CD14-positive monocyte (primary cell): Measurements from ENCODE around the gene TBC1D10A. TPM values are rescaled to one million over a fixed set of nuclear protein-coding genes. Genes with fewer than 3 reads are reported as not detected.
A peak's percentile ranks its signal among the peaks of the same experiment; 100 is the strongest.

Source experiments
- DNase-seq, 3 donors: peaks; one replicate each; pipeline ENCODE4 v3.0.0-alpha.2; 2011 to 2022
- H2AFZ ChIP-seq: 2 replicates; pipeline ENCODE4 v1.6.0; 2012; ENCODE audit warnings: mild to moderate bottlenecking, low read depth, low read length, inconsistent platforms; ENCODE audit not compliant: insufficient read depth, poor library complexity, severe bottlenecking
- H3K27ac ChIP-seq, 2 donors: 1 replicate in 1 of 2; 2 replicates in 1 of 2; pipeline ENCODE4 v1.5.1; 2012 to 2013; ENCODE audit warnings: low read length in 2 of 2, control low read depth in 1 of 2, inconsistent platforms in 1 of 2, low read depth in 1 of 2, mild to moderate bottlenecking in 1 of 2
- H3K27me3 ChIP-seq, 2 donors: one replicate each; pipeline versions ENCODE4 v1.6.0 to v1.6.1; 2011 to 2013; ENCODE audit warnings: low read length in 2 of 2; ENCODE audit not compliant: control insufficient read depth in 2 of 2, insufficient read depth in 2 of 2
- H3K36me3 ChIP-seq, 2 donors: replicated peaks in 1 of 2; 1 replicate in 1 of 2; 2 replicates in 1 of 2; pipeline versions ENCODE4 v1.5.1 to v1.6.1; 2012 to 2013; ENCODE audit warnings: low read length in 2 of 2, control low read depth in 1 of 2, inconsistent platforms in 1 of 2, mild to moderate bottlenecking in 1 of 2; ENCODE audit not compliant: insufficient read depth in 2 of 2, control insufficient read depth in 1 of 2
- H3K4me1 ChIP-seq, 2 donors: 1 replicate in 1 of 2; 2 replicates in 1 of 2; pipeline versions ENCODE4 v1.5.1 to v1.6.1; 2012 to 2013; ENCODE audit warnings: low read length in 2 of 2, control low read depth in 1 of 2, inconsistent platforms in 1 of 2, mild to moderate bottlenecking in 1 of 2, moderate library complexity in 1 of 2; ENCODE audit not compliant: insufficient read depth in 2 of 2, control insufficient read depth in 1 of 2
- H3K4me2 ChIP-seq: replicated peaks from 2 replicates; pipeline ENCODE3; 2012; ENCODE audit warnings: low read length, moderate library complexity, mild to moderate bottlenecking; ENCODE audit not compliant: poor library complexity, severe bottlenecking; ENCODE audit errors: extremely low read depth
- H3K4me3 ChIP-seq, 3 experiments: fragments of 200-600 bp in 1 of 3; sonication (generic) in 1 of 3; replicated peaks in 1 of 3; 1 replicate in 2 of 3; 2 replicates in 1 of 3; pipeline ENCODE4 v1.5.1; 2011 to 2013; ENCODE audit warnings: low read length in 3 of 3, mild to moderate bottlenecking in 3 of 3, control low read depth in 2 of 3, low read depth in 2 of 3, inconsistent platforms in 1 of 3, moderate library complexity in 1 of 3
- H3K79me2 ChIP-seq: 2 replicates; pipeline ENCODE4 v1.6.0; 2012; ENCODE audit warnings: mild to moderate bottlenecking, control low read depth, inconsistent platforms, low read length, moderate library complexity; ENCODE audit not compliant: insufficient read depth
- H3K9ac ChIP-seq: 2 replicates; pipeline ENCODE4 v1.6.0; 2017; ENCODE audit warnings: low read length, mild to moderate bottlenecking; ENCODE audit not compliant: insufficient read depth, poor library complexity, severe bottlenecking
- H3K9me3 ChIP-seq, 2 donors: replicated peaks in 1 of 2; 1 replicate in 1 of 2; 2 replicates in 1 of 2; pipeline versions ENCODE4 v1.5.1 to v1.6.1; 2012 to 2013; ENCODE audit warnings: low read length in 2 of 2, control low read depth in 1 of 2; ENCODE audit not compliant: control insufficient read depth in 1 of 2, insufficient read depth in 1 of 2
- H4K20me1 ChIP-seq: 2 replicates; pipeline ENCODE4 v1.6.0; 2012; ENCODE audit warnings: mild to moderate bottlenecking, low read length, control low read depth, moderate library complexity; ENCODE audit not compliant: insufficient read depth
- H3K27ac Mint-ChIP-seq, 7 donors: one replicate each; pipeline ENCODE4 v1.8.0; 2020; ENCODE audit warnings: mild to moderate bottlenecking in 7 of 7, mixed read lengths in 7 of 7, moderate library complexity in 6 of 7, inconsistent platforms in 2 of 7
- H3K27me3 Mint-ChIP-seq, 3 donors: one replicate each; pipeline ENCODE4 v1.8.0; 2021 to 2022; ENCODE audit warnings: low read depth in 3 of 3, mild to moderate bottlenecking in 3 of 3, mixed read lengths in 3 of 3, moderate library complexity in 3 of 3, inconsistent platforms in 1 of 3
- H3K36me3 Mint-ChIP-seq, 2 donors: one replicate each; pipeline ENCODE4 v1.8.0; 2020; ENCODE audit warnings: mixed read lengths in 2 of 2, inconsistent platforms in 1 of 2, mild to moderate bottlenecking in 1 of 2
- H3K4me1 Mint-ChIP-seq: one replicate; pipeline ENCODE4 v1.8.0; 2020; ENCODE audit warnings: mild to moderate bottlenecking, mixed read lengths
- H3K4me3 Mint-ChIP-seq, 2 donors: one replicate each; pipeline ENCODE4 v1.8.0; 2020; ENCODE audit warnings: mild to moderate bottlenecking in 2 of 2, mixed read lengths in 2 of 2, moderate library complexity in 1 of 2
- H3K9me3 Mint-ChIP-seq, 7 donors: one replicate each; pipeline ENCODE4 v1.8.0; 2020 to 2022; ENCODE audit warnings: mixed read lengths in 7 of 7, mild to moderate bottlenecking in 6 of 7, moderate library complexity in 6 of 7, inconsistent platforms in 2 of 7
- WGBS: methylation state at CpG from one replicate; pipeline ENCODE4 v1.1.5; 2013; ENCODE audit warnings: missing lambda C conversion rate; ENCODE audit not compliant: insufficient coverage; 5-methylcytosine and 5-hydroxymethylcytosine counted together
- intact Hi-C, 2 donors: fragments of 100-400 bp; cut with micrococcal nuclease; formaldehyde crosslinking; loops; one replicate each; pipeline versions ENCODE4 v1.15.0 to v1.15.1; 2023
- polyA plus RNA-seq, 3 donors: library from polyadenylated mRNA; depleted of rRNA in 1 of 3; unstranded in 2 of 3; stranded (reverse) in 1 of 3; fragments of 300-500 nt in 2 of 3; fragments of >200 nt in 1 of 3; fragmentation: Illumina TruSeq in 2 of 3; gene quantifications; 1 replicate in 2 of 3; 2 replicates in 1 of 3; pipeline ENCODE4 v1.2.3, GENCODE V29; 2012 to 2021
- TF ChIP-seq, protein P1 (sequence below): fragments of 200-600 bp; IDR thresholded peaks from one replicate; pipeline ENCODE4 v1.8.0; 2022; ENCODE audit warnings: antibody characterized with exemption, mild to moderate bottlenecking

TBC1D10A gene
- polyA plus RNA-seq, 3 donors, result 13.4 to 38.3 (median 21.8) TPM

DNA sequence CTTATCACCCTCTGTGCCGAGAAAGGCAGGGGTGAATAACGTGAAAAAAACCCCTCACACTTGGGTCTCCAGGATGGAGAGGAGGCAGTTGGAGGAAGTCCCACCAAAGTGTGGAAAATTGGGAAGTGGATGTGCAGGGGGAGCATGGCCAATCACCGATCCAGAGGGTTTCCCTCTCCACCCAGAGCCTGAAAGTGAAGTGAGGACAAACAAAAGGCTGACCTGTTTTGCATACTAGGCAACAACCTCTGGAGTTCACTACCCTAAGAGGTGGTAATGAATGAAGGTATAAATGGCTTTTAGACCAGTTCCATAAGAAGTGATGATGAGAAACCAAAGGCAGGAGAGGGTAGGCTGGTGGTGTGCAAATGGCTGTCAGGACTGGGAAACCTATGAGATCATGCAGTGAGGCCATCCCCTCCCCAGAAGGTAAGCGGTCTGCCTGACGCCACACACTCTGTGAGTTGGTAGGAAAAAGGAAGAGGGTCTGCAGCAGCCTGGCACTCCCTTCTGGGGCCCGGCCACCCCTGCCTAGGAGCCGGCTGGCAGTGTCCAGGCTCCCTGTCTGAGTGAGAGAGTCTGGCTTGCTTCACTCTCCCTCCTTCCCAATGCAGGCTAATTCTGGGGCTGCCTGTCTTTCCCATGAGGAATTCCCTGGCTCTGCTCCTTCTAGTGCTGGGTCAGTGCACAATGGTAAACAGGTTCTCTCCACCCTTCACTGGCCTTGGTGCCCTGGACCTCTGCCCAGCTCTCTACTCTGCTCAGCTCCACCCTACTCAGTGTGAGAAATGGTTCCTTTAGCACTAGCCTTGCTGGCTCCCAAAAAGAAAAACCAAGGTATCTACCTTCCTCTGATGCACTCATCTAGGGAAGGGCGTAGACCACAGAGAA lies 15.6 kb downstream of the TBC1D10A start:
- Histone ChIP-seq H3K36me3 (no peaks in the 10 kb centered on the region), H3K4me3 (peak overlapping the region in 1 of 3 experiments; percentile 59), H3K9me3 (no peaks in the 10 kb centered on the region), H3K4me2 (peak overlapping the region; percentile 61), H3K4me1 (peaks cover 95 to 100% of the 10 kb centered on the region in 2 donors), H3K9ac (peak overlapping the region; percentile 19), H4K20me1 (no peaks in the 10 kb centered on the region), H3K27ac (peak overlapping the region; percentile 72 to 90), H2AFZ (no peak overlapping the region), H3K27me3 (no peaks in the 10 kb centered on the region), H3K79me2 (peaks cover 79% of the 10 kb centered on the region)
- peaks cover 0 to 4% (median 0%) of the 10 kb centered on the region in 7 donors for H3K9me3 Mint-ChIP-seq
- H3K4me3 Mint-ChIP-seq, result peak overlapping the region; percentile 12 to 62
- peaks cover 95% of the 10 kb centered on the region for H3K4me1 Mint-ChIP-seq
- H3K27me3 Mint-ChIP-seq, result peaks cover 0 to 6% (median 0%) of the 10 kb centered on the region in 3 donors
- H3K27ac Mint-ChIP-seq, result peak overlapping the region; percentile 86 to 96 (median 93)
- TF ChIP-seq, protein P1, sequence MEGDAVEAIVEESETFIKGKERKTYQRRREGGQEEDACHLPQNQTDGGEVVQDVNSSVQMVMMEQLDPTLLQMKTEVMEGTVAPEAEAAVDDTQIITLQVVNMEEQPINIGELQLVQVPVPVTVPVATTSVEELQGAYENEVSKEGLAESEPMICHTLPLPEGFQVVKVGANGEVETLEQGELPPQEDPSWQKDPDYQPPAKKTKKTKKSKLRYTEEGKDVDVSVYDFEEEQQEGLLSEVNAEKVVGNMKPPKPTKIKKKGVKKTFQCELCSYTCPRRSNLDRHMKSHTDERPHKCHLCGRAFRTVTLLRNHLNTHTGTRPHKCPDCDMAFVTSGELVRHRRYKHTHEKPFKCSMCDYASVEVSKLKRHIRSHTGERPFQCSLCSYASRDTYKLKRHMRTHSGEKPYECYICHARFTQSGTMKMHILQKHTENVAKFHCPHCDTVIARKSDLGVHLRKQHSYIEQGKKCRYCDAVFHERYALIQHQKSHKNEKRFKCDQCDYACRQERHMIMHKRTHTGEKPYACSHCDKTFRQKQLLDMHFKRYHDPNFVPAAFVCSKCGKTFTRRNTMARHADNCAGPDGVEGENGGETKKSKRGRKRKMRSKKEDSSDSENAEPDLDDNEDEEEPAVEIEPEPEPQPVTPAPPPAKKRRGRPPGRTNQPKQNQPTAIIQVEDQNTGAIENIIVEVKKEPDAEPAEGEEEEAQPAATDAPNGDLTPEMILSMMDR, result no peak
- WGBS, result 43% methylated on average over 1 of the region's 8 CpGs
- intact Hi-C loops, result loop anchor here in 1 of 2 donors (2.0 kb wide), 1 partner anchor 14 kb away; no protein-coding TSS in a partner anchor
- no peak for DNase-seq
- peaks cover 25 to 42% of the 10 kb centered on the region in 2 donors for H3K36me3 Mint-ChIP-seq

DNA sequence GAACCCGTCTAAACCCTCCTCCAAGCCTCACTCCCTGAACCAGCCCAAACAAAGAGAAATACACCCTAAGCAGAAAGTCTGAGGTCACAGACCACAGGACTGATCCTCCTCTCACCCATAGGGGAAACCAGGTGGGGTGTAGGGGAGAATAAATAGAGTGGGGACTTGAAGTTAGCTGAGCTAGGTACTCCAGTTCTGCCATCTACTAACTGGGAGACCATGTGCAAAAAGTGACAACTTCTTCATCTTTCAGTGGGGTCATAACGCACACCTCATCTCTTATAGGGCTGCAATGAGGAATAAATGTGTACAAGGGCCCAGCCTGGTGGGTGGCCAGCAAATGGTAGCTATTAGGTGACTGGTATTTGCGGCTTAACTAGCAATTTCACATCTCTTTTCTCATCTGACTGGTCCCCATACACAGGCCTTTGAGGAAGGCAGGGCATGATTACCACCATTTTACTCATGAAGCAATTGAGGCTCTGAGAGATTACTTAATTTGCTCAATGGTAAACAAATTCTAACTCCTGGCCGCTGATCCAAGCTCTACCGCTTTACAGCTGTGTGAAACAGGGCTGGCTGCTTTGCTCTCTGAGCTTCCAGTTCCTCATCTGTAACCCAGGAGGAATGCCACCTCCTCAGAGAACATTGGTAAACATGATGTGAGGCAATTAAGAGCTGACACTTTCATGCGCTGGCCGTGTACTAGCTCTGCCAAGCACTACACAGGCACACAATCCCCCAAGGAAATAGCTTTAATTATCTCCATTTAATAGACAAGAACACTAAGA lies 16.6 kb downstream of the TBC1D10A start:
- H3K4me3 ChIP-seq, result peak overlapping the region in 1 of 3 experiments; percentile 59
- H3K36me3 ChIP-seq, result no peaks in the 10 kb centered on the region
- peaks cover 70% of the 10 kb centered on the region for H3K79me2 ChIP-seq
- peak overlapping the region; percentile 72 to 90 for H3K27ac ChIP-seq
- intact Hi-C loops, result loop anchor here in 1 of 2 donors (2.0 to 10.0 kb wide), 2 partner anchors 15 to 45 kb away; partner anchors contain the start of genes CCDC157 and SF3A1
- TF ChIP-seq, protein P1, result no peak
- H3K4me1 ChIP-seq, result peaks cover 95 to 100% of the 10 kb centered on the region in 2 donors
- peak overlapping the region; percentile 12 to 62 for H3K4me3 Mint-ChIP-seq
- DNase-seq, result peak; percentile 79 to 91 (median 87)
- peaks cover 18 to 35% of the 10 kb centered on the region in 2 donors for H3K36me3 Mint-ChIP-seq
- peak overlapping the region; percentile 61 for H3K4me2 ChIP-seq
- peak overlapping the region; percentile 86 to 96 (median 93) for H3K27ac Mint-ChIP-seq
- H3K4me1 Mint-ChIP-seq, result peaks cover 95% of the 10 kb centered on the region
- H3K9me3 ChIP-seq, result no peaks in the 10 kb centered on the region
- WGBS, result 0% methylated on average over 4 of the region's 7 CpGs
- no peaks in the 10 kb centered on the region for H4K20me1 ChIP-seq
- peak overlapping the region; percentile 29 for H3K9ac ChIP-seq
- no peaks in the 10 kb centered on the region for H3K27me3 ChIP-seq
- peaks cover 0 to 5% (median 0%) of the 10 kb centered on the region in 3 donors for H3K27me3 Mint-ChIP-seq
- peaks cover 0 to 4% (median 0%) of the 10 kb centered on the region in 7 donors for H3K9me3 Mint-ChIP-seq
- peak overlapping the region; percentile 16 for H2AFZ ChIP-seq
